Vagina (tissue), 2 donors: ENCODE data around the gene CMYA5. TPM values are rescaled to one million over a fixed set of nuclear protein-coding genes. Genes with fewer than 3 reads are reported as not detected.

Source experiments
- DNase-seq, 2 donors: peaks; one replicate each; pipeline ENCODE4 v3.0.0-alpha.2; 2017; ENCODE audit errors: extremely low spot score in 2 of 2
- H3K27ac ChIP-seq: fragments of 200-600 bp; sonication (generic); one replicate; pipeline ENCODE4 v1.5.1; 2019
- H3K27me3 ChIP-seq: fragments of 200-600 bp; sonication (generic); one replicate; pipeline ENCODE4 v1.5.1; 2019
- H3K36me3 ChIP-seq, 2 donors: fragments of 200-600 bp; sonication (generic); one replicate each; pipeline ENCODE4 v1.5.1; 2017 to 2019
- H3K4me1 ChIP-seq: fragments of 200-600 bp; sonication (generic); one replicate; pipeline ENCODE4 v1.5.1; 2019
- H3K4me3 ChIP-seq, 2 donors: fragments of 200-600 bp; sonication (generic); 1 replicate in 1 of 2; 2 replicates in 1 of 2; pipeline ENCODE4 v1.5.1; 2016 to 2019
- H3K9me3 ChIP-seq: fragments of 200-600 bp; sonication (generic); one replicate; pipeline ENCODE4 v1.5.1; 2019
- CTCF ChIP-seq, 3 experiments: fragments of 450-650 bp in 2 of 3; fragments of 200-600 bp in 1 of 3; sonication (generic) in 1 of 3; IDR thresholded peaks; one replicate each; pipeline ENCODE4 v1.5.1; 2017 to 2019; ENCODE audit warnings: antibody characterized with exemption in 3 of 3, mild to moderate bottlenecking in 2 of 3, moderate library complexity in 2 of 3
- POLR2A ChIP-seq, 2 donors: fragments of 450-650 bp; IDR thresholded peaks; one replicate each; pipeline ENCODE4 v1.6.1; 2017; ENCODE audit warnings: antibody characterized with exemption in 2 of 2, mild to moderate bottlenecking in 2 of 2, moderate library complexity in 2 of 2
- POLR2AphosphoS5 ChIP-seq, 2 donors: sonication (generic); formaldehyde crosslinking; IDR thresholded peaks; one replicate each; pipeline ENCODE4 v1.9.0; 2017; ENCODE audit warnings: antibody characterized with exemption in 2 of 2, mild to moderate bottlenecking in 2 of 2, low read depth in 1 of 2; ENCODE audit not compliant: insufficient read depth in 1 of 2
- intact Hi-C: fragments of 100-400 bp; cut with DNase I; formaldehyde crosslinking; loops from one replicate; pipeline ENCODE4 v1.15.1; 2023
- total RNA-seq: library from RNA; depleted of rRNA; stranded (reverse); fragments of >200 nt; gene quantifications from one replicate; pipeline ENCODE4 v1.2.3, GENCODE V29; 2016

CMYA5 gene
- total RNA-seq, 1 donor from 2014 or later, result 10.1 TPM

- Histone ChIP-seq H3K9me3 (no peaks in the 10 kb centered on the region), H3K4me3 (no peak overlapping the region), H3K4me1 (no peaks in the 10 kb centered on the region), H3K27ac (no peak overlapping the region), H3K36me3 (no peaks in the 10 kb centered on the region), H3K27me3 (no peaks in the 10 kb centered on the region)
- no peak for DNase-seq
- intact Hi-C loops, result no loop called here
- TF ChIP-seq POLR2AphosphoS5 (IDR thresholded peaks at IDR 0.05; ENCODE audit: insufficient read depth in 1 of 2, low read depth in 1 of 2), result no peak
- TF ChIP-seq CTCF (IDR thresholded peaks at IDR 0.05), result no peak
- TF ChIP-seq POLR2A (IDR thresholded peaks at IDR 0.05), result no peak
Measured at GRCh38 chr5:79727451-79728355, 38.1 kb downstream of the CMYA5 start.

GRCh38 chr5:79728396-79728795 lies 38.8 kb downstream of the CMYA5 start:
- no peaks in the 10 kb centered on the region for H3K27me3 ChIP-seq
- no peak overlapping the region for H3K4me3 ChIP-seq
- H3K4me1 ChIP-seq, result no peaks in the 10 kb centered on the region
- H3K9me3 ChIP-seq, result no peaks in the 10 kb centered on the region
- DNase-seq, result no peak
- intact Hi-C loops, result no loop called here
- no peak overlapping the region for H3K27ac ChIP-seq
- no peak for TF ChIP-seq POLR2AphosphoS5 (IDR thresholded peaks at IDR 0.05; ENCODE audit: insufficient read depth in 1 of 2, low read depth in 1 of 2)
- no peak for TF ChIP-seq POLR2A (IDR thresholded peaks at IDR 0.05)
- no peak for TF ChIP-seq CTCF (IDR thresholded peaks at IDR 0.05)
- no peaks in the 10 kb centered on the region for H3K36me3 ChIP-seq

- no peaks in the 10 kb centered on the region for H3K27me3 ChIP-seq
- no peak for DNase-seq
- no peak overlapping the region for H3K4me3 ChIP-seq
- no peak overlapping the region for H3K27ac ChIP-seq
- no peaks in the 10 kb centered on the region for H3K9me3 ChIP-seq
- no peak for TF ChIP-seq POLR2A (IDR thresholded peaks at IDR 0.05)
- TF ChIP-seq CTCF (IDR thresholded peaks at IDR 0.05), result no peak
- no peak for TF ChIP-seq POLR2AphosphoS5 (IDR thresholded peaks at IDR 0.05; ENCODE audit: insufficient read depth in 1 of 2, low read depth in 1 of 2)
- H3K36me3 ChIP-seq, result no peaks in the 10 kb centered on the region
- H3K4me1 ChIP-seq, result no peaks in the 10 kb centered on the region
- intact Hi-C loops, result no loop called here
Measured at GRCh38 chr5:79729679-79730078, 40.0 kb downstream of the CMYA5 start.

- intact Hi-C loops, result no loop called here
- TF ChIP-seq CTCF (IDR thresholded peaks at IDR 0.05) (no peak), POLR2AphosphoS5 (IDR thresholded peaks at IDR 0.05; ENCODE audit: insufficient read depth in 1 of 2, low read depth in 1 of 2) (no peak), POLR2A (IDR thresholded peaks at IDR 0.05) (no peak)
- DNase-seq, result no peak
- H3K27ac ChIP-seq, result no peak overlapping the region
- no peaks in the 10 kb centered on the region for H3K36me3 ChIP-seq
- no peaks in the 10 kb centered on the region for H3K4me1 ChIP-seq
- H3K27me3 ChIP-seq, result no peaks in the 10 kb centered on the region
- no peak overlapping the region for H3K4me3 ChIP-seq
- H3K9me3 ChIP-seq, result no peaks in the 10 kb centered on the region
Measured at GRCh38 chr5:79730564-79730963, 40.9 kb downstream of the CMYA5 start.

GRCh38 chr5:79731775-79732174 lies 42.1 kb downstream of the CMYA5 start:
- H3K27me3 ChIP-seq, result no peaks in the 10 kb centered on the region
- no peaks in the 10 kb centered on the region for H3K4me1 ChIP-seq
- no peak overlapping the region for H3K4me3 ChIP-seq
- DNase-seq, result no peak
- intact Hi-C loops, result no loop called here
- H3K27ac ChIP-seq, result no peak overlapping the region
- no peaks in the 10 kb centered on the region for H3K9me3 ChIP-seq
- TF ChIP-seq CTCF (IDR thresholded peaks at IDR 0.05) (no peak), POLR2A (IDR thresholded peaks at IDR 0.05) (no peak), POLR2AphosphoS5 (IDR thresholded peaks at IDR 0.05; ENCODE audit: insufficient read depth in 1 of 2, low read depth in 1 of 2) (no peak)
- no peaks in the 10 kb centered on the region for H3K36me3 ChIP-seq
